Neural progenitor cell (in vitro differentiated cells): Measurements from ENCODE around the gene C10orf71. TPM values are rescaled to one million over a fixed set of nuclear protein-coding genes. Genes with fewer than 3 reads are reported as not detected.

Experiments used
- DNase-seq: peaks from one replicate; pipeline ENCODE4 v3.0.0-alpha.2; 2016; ENCODE audit warnings: low spot score
- H2AFZ ChIP-seq: fragments of 200-600 bp; sonication (generic); replicated peaks from 2 replicates; pipeline ENCODE4 v1.6.1; 2016; ENCODE audit warnings: antibody characterized with exemption
- H3F3A ChIP-seq: fragments of 200-600 bp; sonication (generic); 2 replicates; pipeline ENCODE4 v1.6.1; 2016; ENCODE audit warnings: antibody characterized with exemption, low read depth
- H3K27ac ChIP-seq: fragments of 200-600 bp; sonication (generic); 2 replicates; pipeline ENCODE4 v1.5.1; 2016; ENCODE audit warnings: mild to moderate bottlenecking
- H3K27me3 ChIP-seq: fragments of 200-600 bp; sonication (generic); 2 replicates; pipeline ENCODE4 v1.6.1; 2016; ENCODE audit warnings: mild to moderate bottlenecking, moderate library complexity
- H3K36me3 ChIP-seq: fragments of 200-600 bp; sonication (generic); 2 replicates; pipeline ENCODE4 v1.5.1; 2016
- H3K4me1 ChIP-seq: fragments of 200-600 bp; sonication (generic); 2 replicates; pipeline ENCODE4 v1.6.1; 2016; ENCODE audit warnings: mixed run types
- H3K4me2 ChIP-seq: fragments of 200-600 bp; sonication (generic); 2 replicates; pipeline ENCODE4 v1.6.1; 2016
- H3K4me3 ChIP-seq: fragments of 200-600 bp; sonication (generic); 2 replicates; pipeline ENCODE4 v1.5.1; 2016
- H3K79me2 ChIP-seq: fragments of 200-600 bp; sonication (generic); 2 replicates; pipeline ENCODE4 v1.6.1; 2016; ENCODE audit warnings: low read depth
- H3K9ac ChIP-seq: fragments of 200-600 bp; sonication (generic); 2 replicates; pipeline ENCODE4 v1.6.1; 2016
- H3K9me3 ChIP-seq: fragments of 200-600 bp; sonication (generic); 2 replicates; pipeline ENCODE4 v1.5.1; 2016; ENCODE audit warnings: low read depth
- H4K20me1 ChIP-seq: fragments of 200-600 bp; sonication (generic); 2 replicates; pipeline ENCODE4 v1.6.1; 2016; ENCODE audit warnings: low read depth
- H3K27ac Mint-ChIP-seq: 3 replicates; pipeline ENCODE4 v1.8.0; 2021; ENCODE audit warnings: mixed read lengths
- H3K27me3 Mint-ChIP-seq: 2 replicates; pipeline ENCODE4 v1.8.0; 2022; ENCODE audit warnings: low read depth, mild to moderate bottlenecking, inconsistent platforms, moderate library complexity, mixed read lengths; ENCODE audit not compliant: insufficient read depth
- H3K36me3 Mint-ChIP-seq: 3 replicates; pipeline ENCODE4 v1.8.0; 2021; ENCODE audit warnings: mixed read lengths
- H3K4me1 Mint-ChIP-seq: 3 replicates; pipeline ENCODE4 v1.8.0; 2021; ENCODE audit warnings: mixed read lengths
- H3K4me3 Mint-ChIP-seq: 3 replicates; pipeline ENCODE4 v1.8.0; 2021; ENCODE audit warnings: mild to moderate bottlenecking, moderate library complexity, mixed read lengths
- H3K9me3 Mint-ChIP-seq: 3 replicates; pipeline ENCODE4 v1.8.0; 2020; ENCODE audit warnings: mixed read lengths
- EZH2 ChIP-seq: fragments of 200-600 bp; sonication (generic); IDR thresholded peaks from 2 replicates; pipeline ENCODE4 v1.6.1; 2017; ENCODE audit warnings: antibody characterized with exemption, mild to moderate bottlenecking, moderate library complexity
- EZH2phosphoT487 ChIP-seq: fragments of 200-600 bp; sonication (generic); IDR thresholded peaks from 2 replicates; pipeline ENCODE4 v1.6.1; 2017; ENCODE audit warnings: antibody characterized with exemption
- total RNA-seq: library from RNA; depleted of rRNA; stranded (reverse); fragments of >200 nt; gene quantifications from 2 replicates; pipeline ENCODE4 v1.2.3, GENCODE V29; 2015; ENCODE audit warnings: low replicate concordance
- TF ChIP-seq, protein P1 (sequence below): fragments of 200-600 bp; sonication (generic); IDR thresholded peaks from 2 replicates; pipeline ENCODE4 v1.5.1; 2017; ENCODE audit warnings: antibody characterized with exemption, mild to moderate bottlenecking

Gene C10orf71
- total RNA-seq, 1 donor from 2014 or later = not detected

DNA sequence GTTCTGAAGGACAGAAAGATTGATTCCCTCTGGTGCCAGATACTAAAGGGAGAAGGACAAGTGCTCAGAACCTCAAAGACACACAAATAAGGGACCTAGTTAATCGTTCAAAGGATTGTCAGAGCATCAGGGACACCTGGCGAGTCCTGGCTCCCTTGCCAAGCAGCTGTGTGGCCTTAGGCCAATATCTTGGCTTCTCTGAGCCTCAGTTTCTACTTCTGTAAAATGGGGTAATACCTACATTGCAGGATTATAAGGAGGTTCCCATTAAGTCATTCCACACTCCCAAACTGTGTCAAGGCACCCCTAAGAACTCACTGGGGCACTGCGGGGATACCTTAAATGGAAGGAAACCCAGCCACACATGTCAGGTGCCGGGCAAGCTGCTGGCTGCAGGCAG lies 67.5 kb downstream of the C10orf71 start:
- no peak overlapping the region for H3K4me3 ChIP-seq
- H3K27ac Mint-ChIP-seq = no peak overlapping the region
- no peak for DNase-seq

DNA sequence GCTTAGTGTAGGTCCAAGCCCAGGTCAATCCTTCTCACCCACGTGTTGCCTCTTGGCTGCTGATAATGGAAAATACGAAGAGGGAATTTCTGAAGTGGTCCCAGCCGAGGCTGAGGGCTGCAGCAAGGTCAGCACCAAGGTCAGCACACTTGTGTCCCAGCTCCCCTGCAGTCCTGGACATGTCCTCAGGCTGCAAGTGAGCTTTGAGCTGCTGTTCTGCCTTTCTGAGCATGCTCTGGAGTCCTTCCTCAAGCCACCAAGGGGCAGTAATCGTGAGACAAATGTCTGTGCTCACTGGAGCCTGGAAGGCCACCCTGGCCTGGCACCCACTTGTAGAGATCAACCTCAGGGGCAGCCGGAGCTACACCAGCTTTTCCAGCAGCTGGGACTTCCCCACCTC lies 68.6 kb downstream of the C10orf71 start:
- peaks cover 2% of the 10 kb centered on the region for H3K27me3 Mint-ChIP-seq
- H3K9me3 Mint-ChIP-seq = no peaks in the 10 kb centered on the region
- Histone ChIP-seq H4K20me1 (no peaks in the 10 kb centered on the region), H3K27me3 (no peaks in the 10 kb centered on the region), H3K9me3 (no peaks in the 10 kb centered on the region), H3K4me3 (no peak overlapping the region), H3K9ac (no peak overlapping the region), H2AFZ (no peak overlapping the region), H3F3A (no peaks in the 10 kb centered on the region), H3K79me2 (no peaks in the 10 kb centered on the region), H3K4me1 (no peaks in the 10 kb centered on the region), H3K36me3 (no peaks in the 10 kb centered on the region), H3K27ac (no peak overlapping the region), H3K4me2 (no peak overlapping the region)
- no peaks in the 10 kb centered on the region for H3K36me3 Mint-ChIP-seq
- H3K4me1 Mint-ChIP-seq = no peaks in the 10 kb centered on the region
- no peak overlapping the region for H3K27ac Mint-ChIP-seq
- no peak overlapping the region for H3K4me3 Mint-ChIP-seq
- no peak for DNase-seq
- TF ChIP-seq EZH2phosphoT487 = no peak
- TF ChIP-seq EZH2 = no peak
- TF ChIP-seq, protein P1, sequence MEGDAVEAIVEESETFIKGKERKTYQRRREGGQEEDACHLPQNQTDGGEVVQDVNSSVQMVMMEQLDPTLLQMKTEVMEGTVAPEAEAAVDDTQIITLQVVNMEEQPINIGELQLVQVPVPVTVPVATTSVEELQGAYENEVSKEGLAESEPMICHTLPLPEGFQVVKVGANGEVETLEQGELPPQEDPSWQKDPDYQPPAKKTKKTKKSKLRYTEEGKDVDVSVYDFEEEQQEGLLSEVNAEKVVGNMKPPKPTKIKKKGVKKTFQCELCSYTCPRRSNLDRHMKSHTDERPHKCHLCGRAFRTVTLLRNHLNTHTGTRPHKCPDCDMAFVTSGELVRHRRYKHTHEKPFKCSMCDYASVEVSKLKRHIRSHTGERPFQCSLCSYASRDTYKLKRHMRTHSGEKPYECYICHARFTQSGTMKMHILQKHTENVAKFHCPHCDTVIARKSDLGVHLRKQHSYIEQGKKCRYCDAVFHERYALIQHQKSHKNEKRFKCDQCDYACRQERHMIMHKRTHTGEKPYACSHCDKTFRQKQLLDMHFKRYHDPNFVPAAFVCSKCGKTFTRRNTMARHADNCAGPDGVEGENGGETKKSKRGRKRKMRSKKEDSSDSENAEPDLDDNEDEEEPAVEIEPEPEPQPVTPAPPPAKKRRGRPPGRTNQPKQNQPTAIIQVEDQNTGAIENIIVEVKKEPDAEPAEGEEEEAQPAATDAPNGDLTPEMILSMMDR = no peak

More for the DNA sequence above, 67.5 kb downstream of the C10orf71 start:
- Histone ChIP-seq H3K9me3 (no peaks in the 10 kb centered on the region), H3K27ac (no peak overlapping the region), H3K36me3 (no peaks in the 10 kb centered on the region), H3K27me3 (no peaks in the 10 kb centered on the region), H3K4me2 (no peak overlapping the region), H3K79me2 (no peaks in the 10 kb centered on the region), H3K9ac (no peak overlapping the region), H4K20me1 (no peaks in the 10 kb centered on the region), H3K4me1 (no peaks in the 10 kb centered on the region), H3F3A (no peaks in the 10 kb centered on the region), H2AFZ (no peak overlapping the region)
- peaks cover 5% of the 10 kb centered on the region for H3K27me3 Mint-ChIP-seq
- H3K9me3 Mint-ChIP-seq = no peaks in the 10 kb centered on the region
- H3K4me3 Mint-ChIP-seq = no peak overlapping the region
- no peaks in the 10 kb centered on the region for H3K36me3 Mint-ChIP-seq
- no peak for TF ChIP-seq EZH2phosphoT487
- no peaks in the 10 kb centered on the region for H3K4me1 Mint-ChIP-seq

DNA sequence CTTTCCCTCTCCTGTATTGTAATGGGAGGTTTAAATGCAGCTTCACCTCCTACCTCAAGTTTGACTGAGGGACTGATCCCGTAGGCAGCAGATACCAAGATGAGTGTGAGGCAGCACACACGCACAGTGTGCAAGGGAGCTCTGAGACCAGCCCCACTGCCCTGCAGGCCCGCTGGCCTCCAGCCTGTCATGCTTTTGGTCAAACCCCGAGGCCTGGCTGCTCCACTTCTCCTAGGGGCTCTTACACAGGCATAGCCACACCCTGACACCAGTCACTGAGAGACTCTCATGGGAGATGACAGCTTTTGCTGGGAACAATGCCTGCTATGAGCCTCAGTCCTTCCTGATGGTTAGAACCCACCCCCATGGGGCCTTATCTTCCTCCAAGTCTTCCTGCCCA lies 69.3 kb downstream of the C10orf71 start:
- H3K4me2 ChIP-seq = no peak overlapping the region

More for the DNA sequence above, 69.3 kb downstream of the C10orf71 start:
- H2AFZ ChIP-seq = no peak overlapping the region
- no peaks in the 10 kb centered on the region for H3K79me2 ChIP-seq
- no peaks in the 10 kb centered on the region for H3K9me3 ChIP-seq
- no peaks in the 10 kb centered on the region for H3K27me3 ChIP-seq
- no peak for DNase-seq
- Mint-ChIP-seq H3K9me3 (no peaks in the 10 kb centered on the region), H3K27me3 (no peaks in the 10 kb centered on the region), H3K27ac (no peak overlapping the region), H3K4me1 (no peaks in the 10 kb centered on the region), H3K36me3 (no peaks in the 10 kb centered on the region), H3K4me3 (no peak overlapping the region)
- H3K9ac ChIP-seq = no peak overlapping the region
- H3K4me1 ChIP-seq = no peaks in the 10 kb centered on the region
- no peaks in the 10 kb centered on the region for H3F3A ChIP-seq
- no peaks in the 10 kb centered on the region for H3K36me3 ChIP-seq
- no peak overlapping the region for H3K27ac ChIP-seq
- no peak overlapping the region for H3K4me3 ChIP-seq
- TF ChIP-seq EZH2phosphoT487 (no peak), EZH2 (no peak)
- TF ChIP-seq, protein P1 = no peak
- no peaks in the 10 kb centered on the region for H4K20me1 ChIP-seq
